Effector memory CD4-positive, alpha-beta T cell (primary cell): ENCODE results near the gene ZDHHC8.
"Not testable (repeated sequence)": the region's sequence is repeated elsewhere in the genome, so short reads cannot be mapped to it uniquely, and the experiment has no call there.

ENCODE experiments used
- DNase-seq, 3 donors: peaks; one replicate each; pipeline ENCODE4 v3.0.0-alpha.2; 2020
- H3K27ac ChIP-seq: 2 replicates; pipeline ENCODE4 v1.7.0; 2013; ENCODE audit warnings: mild to moderate bottlenecking, low read length, moderate library complexity; ENCODE audit not compliant: insufficient read depth, poor library complexity, severe bottlenecking
- H3K27me3 ChIP-seq: replicated peaks from 2 replicates; pipeline ENCODE4 v1.7.0; 2013; ENCODE audit warnings: mild to moderate bottlenecking, low read length; ENCODE audit not compliant: insufficient read depth, control insufficient read depth, poor library complexity, severe bottlenecking
- H3K36me3 ChIP-seq: 2 replicates; pipeline ENCODE4 v1.7.0; 2013; ENCODE audit warnings: mild to moderate bottlenecking, low read length, moderate library complexity; ENCODE audit not compliant: control insufficient read depth, insufficient read depth
- H3K4me1 ChIP-seq: 2 replicates; pipeline ENCODE4 v1.7.0; 2013; ENCODE audit warnings: low read length, mild to moderate bottlenecking; ENCODE audit not compliant: control insufficient read depth, insufficient read depth, poor library complexity, severe bottlenecking
- H3K4me3 ChIP-seq: 2 replicates; pipeline ENCODE4 v1.7.0; 2013; ENCODE audit warnings: low read length, low read depth, mild to moderate bottlenecking; ENCODE audit not compliant: insufficient read depth, poor library complexity, severe bottlenecking
- H3K9me3 ChIP-seq: 2 replicates; pipeline ENCODE4 v1.7.0; 2013; ENCODE audit warnings: mild to moderate bottlenecking, low read length, moderate library complexity; ENCODE audit not compliant: control insufficient read depth

Gene ZDHHC8

GRCh38 chr22:20154602-20155187 lies 23.1 kb downstream of the ZDHHC8 start:
- Histone ChIP-seq H3K27ac (no peak overlapping the region), H3K4me1 (peaks cover 4% of the 10 kb centered on the region), H3K27me3 (no peaks in the 10 kb centered on the region), H3K9me3 (no peaks in the 10 kb centered on the region), H3K4me3 (no peak overlapping the region), H3K36me3 (no peaks in the 10 kb centered on the region)
- DNase-seq, result no peak

GRCh38 chr22:20155330-20156041 lies 23.9 kb downstream of the ZDHHC8 start:
- H3K4me3 ChIP-seq, result no peak overlapping the region

GRCh38 chr22:20156042-20156389 lies 24.4 kb downstream of the ZDHHC8 start:
- H3K9me3 ChIP-seq, result no peaks in the 10 kb centered on the region
- no peaks in the 10 kb centered on the region for H3K27me3 ChIP-seq
- no peak for DNase-seq
- H3K36me3 ChIP-seq, result no peaks in the 10 kb centered on the region
- no peak overlapping the region for H3K27ac ChIP-seq
- no peak overlapping the region for H3K4me3 ChIP-seq
- peaks cover 4% of the 10 kb centered on the region for H3K4me1 ChIP-seq

More at GRCh38 chr22:20155330-20156041, 23.9 kb downstream of the ZDHHC8 start:
- Histone ChIP-seq H3K4me1 (peaks cover 4% of the 10 kb centered on the region), H3K36me3 (no peaks in the 10 kb centered on the region), H3K27me3 (no peaks in the 10 kb centered on the region), H3K9me3 (no peaks in the 10 kb centered on the region), H3K27ac (no peak overlapping the region)
- no peak for DNase-seq

- Histone ChIP-seq H3K27me3 (no peaks in the 10 kb centered on the region), H3K27ac (no peak overlapping the region), H3K4me1 (peaks cover 4% of the 10 kb centered on the region), H3K4me3 (no peak overlapping the region), H3K9me3 (no peaks in the 10 kb centered on the region), H3K36me3 (no peaks in the 10 kb centered on the region)
- DNase-seq, result peak; percentile 71 to 85 (median 76)
These were observed 25.2 kb downstream of the ZDHHC8 start for GRCh38 chr22:20156611-20157429.

- Histone ChIP-seq H3K4me3 (no peak overlapping the region), H3K36me3 (no peaks in the 10 kb centered on the region), H3K4me1 (peaks cover 4% of the 10 kb centered on the region), H3K9me3 (no peaks in the 10 kb centered on the region), H3K27me3 (no peaks in the 10 kb centered on the region), H3K27ac (no peak overlapping the region)
- no peak for DNase-seq
These were observed 26.0 kb downstream of the ZDHHC8 start for GRCh38 chr22:20157430-20158183.

- DNase-seq, result no peak
- no peaks in the 10 kb centered on the region for H3K27me3 ChIP-seq
- no peaks in the 10 kb centered on the region for H3K9me3 ChIP-seq
- no peak overlapping the region for H3K27ac ChIP-seq
- H3K4me3 ChIP-seq, result no peak overlapping the region
- peaks cover 4% of the 10 kb centered on the region for H3K4me1 ChIP-seq
- no peaks in the 10 kb centered on the region for H3K36me3 ChIP-seq
These were observed 26.9 kb downstream of the ZDHHC8 start for GRCh38 chr22:20158391-20159036.

- Histone ChIP-seq H3K36me3 (no peaks in the 10 kb centered on the region), H3K4me1 (peaks cover 4% of the 10 kb centered on the region), H3K27me3 (no peaks in the 10 kb centered on the region), H3K9me3 (no peaks in the 10 kb centered on the region), H3K4me3 (no peak overlapping the region), H3K27ac (no peak overlapping the region)
- no peak for DNase-seq
These were observed 27.5 kb downstream of the ZDHHC8 start for GRCh38 chr22:20159076-20159475.

GRCh38 chr22:20159531-20159930 lies 27.9 kb downstream of the ZDHHC8 start:
- not testable (repeated sequence) for H3K4me3 ChIP-seq, H3K27me3 ChIP-seq

GRCh38 chr22:20160041-20160440 lies 28.4 kb downstream of the ZDHHC8 start:
- Histone ChIP-seq H3K4me1 (peaks cover 4% of the 10 kb centered on the region), H3K9me3 (no peaks in the 10 kb centered on the region), H3K27ac (no peak overlapping the region), H3K36me3 (no peaks in the 10 kb centered on the region), H3K27me3 (no peaks in the 10 kb centered on the region), H3K4me3 (no peak overlapping the region)
- DNase-seq, result no peak

More at GRCh38 chr22:20159531-20159930, 27.9 kb downstream of the ZDHHC8 start:
- H3K4me1 ChIP-seq, H3K36me3 ChIP-seq, H3K27ac ChIP-seq, DNase-seq, H3K9me3 ChIP-seq: not testable (repeated sequence)
